OCI-LY1 (cell line): ENCODE measurements around the gene FLYWCH1.

Source experiments
- H2AFZ ChIP-seq: fragments of 200-600 bp; sonication (generic), shearing (Covaris generic); 2 replicates; pipeline ENCODE4 v1.6.0; 2014; ENCODE audit warnings: antibody characterized with exemption, mild to moderate bottlenecking, low read length
- H3F3A ChIP-seq: fragments of 200-600 bp; sonication (generic), shearing (Covaris generic); 2 replicates; pipeline ENCODE4 v1.6.0; 2014; ENCODE audit warnings: mild to moderate bottlenecking, antibody characterized with exemption, low read length, moderate library complexity; ENCODE audit not compliant: insufficient read depth
- H3K27ac ChIP-seq: fragments of 200-600 bp; sonication (generic); 2 replicates; pipeline ENCODE4 v1.5.1; 2014; ENCODE audit warnings: low read length, mixed run types, mild to moderate bottlenecking, low read depth; ENCODE audit not compliant: poor library complexity, severe bottlenecking
- H3K27me3 ChIP-seq: fragments of 200-600 bp; sonication (generic); 2 replicates; pipeline ENCODE4 v1.6.0; 2014; ENCODE audit warnings: antibody characterized with exemption, mild to moderate bottlenecking, low read length, moderate library complexity; ENCODE audit not compliant: insufficient read depth
- H3K36me3 ChIP-seq: fragments of 200-600 bp; sonication (generic); 2 replicates; pipeline ENCODE4 v1.6.1; 2014; ENCODE audit warnings: mild to moderate bottlenecking, antibody characterized with exemption, low read length, moderate library complexity, mixed read lengths; ENCODE audit not compliant: insufficient read depth
- H3K4me1 ChIP-seq: fragments of 200-600 bp; sonication (generic); 2 replicates; pipeline ENCODE4 v1.5.1; 2014; ENCODE audit warnings: mild to moderate bottlenecking, low read length, moderate library complexity; ENCODE audit not compliant: insufficient read depth, severe bottlenecking
- H3K4me2 ChIP-seq: fragments of 200-600 bp; sonication (generic), shearing (Covaris generic); 2 replicates; pipeline ENCODE4 v1.6.1; 2014; ENCODE audit warnings: low read length
- H3K4me3 ChIP-seq: fragments of 200-600 bp; sonication (generic); 2 replicates; pipeline ENCODE4 v1.5.1; 2014; ENCODE audit warnings: low read length, low read depth, mild to moderate bottlenecking, mixed read lengths; ENCODE audit not compliant: poor library complexity, severe bottlenecking
- H3K79me2 ChIP-seq: fragments of 200-600 bp; shearing (Covaris generic); 2 replicates; pipeline ENCODE4 v1.6.1; 2016; ENCODE audit warnings: mixed run types, low read length, mixed read lengths; ENCODE audit not compliant: insufficient read depth
- H3K9ac ChIP-seq: fragments of 200-600 bp; sonication (generic), shearing (Covaris generic); 2 replicates; pipeline ENCODE4 v1.6.1; 2014; ENCODE audit warnings: mild to moderate bottlenecking, low read length, mixed read lengths
- H3K9me2 ChIP-seq: fragments of 200-600 bp; sonication (generic), shearing (Covaris generic); 2 replicates; pipeline ENCODE4 v1.6.1; 2014; ENCODE audit warnings: low read depth, mild to moderate bottlenecking, low read length, mixed read lengths
- H3K9me3 ChIP-seq: fragments of 200-600 bp; shearing (Covaris generic); 2 replicates; pipeline ENCODE4 v1.6.1; 2014; ENCODE audit warnings: low read length, mixed read lengths
- H4K20me1 ChIP-seq: fragments of 200-600 bp; sonication (generic), shearing (Covaris generic); 2 replicates; pipeline ENCODE4 v1.6.0; 2016; ENCODE audit warnings: mild to moderate bottlenecking, low read length; ENCODE audit not compliant: insufficient read depth
- CTCF ChIP-seq: fragments of 200-600 bp; sonication (generic), shearing (Covaris generic); IDR thresholded peaks from 2 replicates; pipeline ENCODE4 v1.5.1; 2017; ENCODE audit warnings: mild to moderate bottlenecking, antibody characterized with exemption, low read length, moderate library complexity, mixed read lengths
- EZH2 ChIP-seq: fragments of 200-600 bp; sonication (generic), shearing (Covaris generic); IDR thresholded peaks from 2 replicates; pipeline ENCODE4 v1.8.0; 2017; ENCODE audit warnings: borderline replicate concordance, mixed run types, mild to moderate bottlenecking, antibody characterized with exemption, low read length, moderate library complexity, mixed read lengths

FLYWCH1 gene

GRCh38 chr16:2874032-2874911 lies 37.5 kb upstream of the FLYWCH1 start:
- no peak overlapping the region for H3K27ac ChIP-seq
- no peaks in the 10 kb centered on the region for H3K27me3 ChIP-seq
- no peak overlapping the region for H3K4me3 ChIP-seq
- no peaks in the 10 kb centered on the region for H3K9me3 ChIP-seq
- no peak overlapping the region for H3K4me2 ChIP-seq
- no peaks in the 10 kb centered on the region for H3K79me2 ChIP-seq
- no peak for TF ChIP-seq CTCF
- TF ChIP-seq EZH2 = no peak
- H3K4me1 ChIP-seq = peaks cover 4% of the 10 kb centered on the region
- no peaks in the 10 kb centered on the region for H3K36me3 ChIP-seq
- no peaks in the 10 kb centered on the region for H4K20me1 ChIP-seq
- no peak overlapping the region for H3K9ac ChIP-seq
- H3K9me2 ChIP-seq = no peaks in the 10 kb centered on the region
- no peak overlapping the region for H2AFZ ChIP-seq
- no peaks in the 10 kb centered on the region; the same call in 1 of the 2 replicates for H3F3A ChIP-seq

GRCh38 chr16:2874912-2875362 lies 36.8 kb upstream of the FLYWCH1 start:
- no peaks in the 10 kb centered on the region for H3K79me2 ChIP-seq
- no peaks in the 10 kb centered on the region for H3F3A ChIP-seq
- no peaks in the 10 kb centered on the region for H4K20me1 ChIP-seq
- TF ChIP-seq EZH2 (no peak), CTCF (peak; percentile 90)
- H3K27ac ChIP-seq = no peak overlapping the region
- H3K36me3 ChIP-seq = no peaks in the 10 kb centered on the region
- no peaks in the 10 kb centered on the region for H3K9me2 ChIP-seq
- no peak overlapping the region for H3K9ac ChIP-seq
- H3K9me3 ChIP-seq = peaks cover 5% of the 10 kb centered on the region
- no peak overlapping the region for H2AFZ ChIP-seq
- H3K4me1 ChIP-seq = peaks cover 4% of the 10 kb centered on the region
- H3K27me3 ChIP-seq = no peaks in the 10 kb centered on the region
- no peak overlapping the region for H3K4me3 ChIP-seq
- no peak overlapping the region for H3K4me2 ChIP-seq

- no peak overlapping the region for H3K27ac ChIP-seq
- H3K27me3 ChIP-seq = no peaks in the 10 kb centered on the region
- H4K20me1 ChIP-seq = no peaks in the 10 kb centered on the region
- H3K36me3 ChIP-seq = no peaks in the 10 kb centered on the region
- no peaks in the 10 kb centered on the region for H3K79me2 ChIP-seq
- H3K9ac ChIP-seq = no peak overlapping the region
- H3K4me2 ChIP-seq = no peak overlapping the region
- H3K9me3 ChIP-seq = peaks cover 9% of the 10 kb centered on the region
- peaks cover 5% of the 10 kb centered on the region for H3K4me1 ChIP-seq
- H2AFZ ChIP-seq = no peak overlapping the region
- no peak overlapping the region for H3K4me3 ChIP-seq
- no peaks in the 10 kb centered on the region for H3K9me2 ChIP-seq
- no peaks in the 10 kb centered on the region for H3F3A ChIP-seq
- no peak for TF ChIP-seq CTCF
- no peak for TF ChIP-seq EZH2
Observed at GRCh38 chr16:2879854-2880508, 31.8 kb upstream of the FLYWCH1 start.
